ENCODE measurements around the gene APC2. TPM values are rescaled to one million over a fixed set of nuclear protein-coding genes. Genes with fewer than 3 reads are reported as not detected.

APC2 gene
- total RNA-seq, 4 donors from 2014 or later = 0.11 to 1.1 (median 0.23) TPM; not detected in 1

DNA sequence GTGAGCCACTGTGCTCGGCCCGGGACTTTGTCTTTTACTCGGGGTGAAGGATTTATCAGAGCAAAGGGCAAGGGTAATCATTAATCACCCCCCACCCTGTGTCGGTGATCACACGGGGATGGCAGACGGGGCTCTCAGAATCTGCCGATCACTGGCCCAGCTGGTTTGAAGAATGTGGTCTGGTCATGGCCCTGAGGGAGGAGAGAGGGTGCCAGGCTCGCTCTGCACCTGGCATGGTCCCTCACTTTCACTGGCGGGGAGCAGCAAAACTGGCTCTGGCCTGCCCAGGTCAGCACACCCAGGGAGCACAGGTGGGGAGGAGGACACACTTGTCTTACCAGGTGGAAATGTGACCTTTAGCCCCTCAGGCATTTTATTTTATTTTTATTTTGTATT, 51.3 kb downstream of the APC2 start:
- no peak for DNase-seq (ENCODE audit: low spot score in 2 of 2)
- WGBS, 2 donors = 39 to 45% methylated on average over 5 to 9 of the region's 9 CpGs
- H3K4me3 ChIP-seq (ENCODE audit: low read depth, poor library complexity, severe bottlenecking) = no peak overlapping the region
- intact Hi-C loops (cut with DNase I; ENCODE audit: low total_unique reads) = no loop called here
- TF ChIP-seq, protein P1, sequence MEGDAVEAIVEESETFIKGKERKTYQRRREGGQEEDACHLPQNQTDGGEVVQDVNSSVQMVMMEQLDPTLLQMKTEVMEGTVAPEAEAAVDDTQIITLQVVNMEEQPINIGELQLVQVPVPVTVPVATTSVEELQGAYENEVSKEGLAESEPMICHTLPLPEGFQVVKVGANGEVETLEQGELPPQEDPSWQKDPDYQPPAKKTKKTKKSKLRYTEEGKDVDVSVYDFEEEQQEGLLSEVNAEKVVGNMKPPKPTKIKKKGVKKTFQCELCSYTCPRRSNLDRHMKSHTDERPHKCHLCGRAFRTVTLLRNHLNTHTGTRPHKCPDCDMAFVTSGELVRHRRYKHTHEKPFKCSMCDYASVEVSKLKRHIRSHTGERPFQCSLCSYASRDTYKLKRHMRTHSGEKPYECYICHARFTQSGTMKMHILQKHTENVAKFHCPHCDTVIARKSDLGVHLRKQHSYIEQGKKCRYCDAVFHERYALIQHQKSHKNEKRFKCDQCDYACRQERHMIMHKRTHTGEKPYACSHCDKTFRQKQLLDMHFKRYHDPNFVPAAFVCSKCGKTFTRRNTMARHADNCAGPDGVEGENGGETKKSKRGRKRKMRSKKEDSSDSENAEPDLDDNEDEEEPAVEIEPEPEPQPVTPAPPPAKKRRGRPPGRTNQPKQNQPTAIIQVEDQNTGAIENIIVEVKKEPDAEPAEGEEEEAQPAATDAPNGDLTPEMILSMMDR (IDR thresholded peaks at IDR 0.05) = no peak
- no peak for TF ChIP-seq POLR2A (IDR thresholded peaks at IDR 0.05)

DNA sequence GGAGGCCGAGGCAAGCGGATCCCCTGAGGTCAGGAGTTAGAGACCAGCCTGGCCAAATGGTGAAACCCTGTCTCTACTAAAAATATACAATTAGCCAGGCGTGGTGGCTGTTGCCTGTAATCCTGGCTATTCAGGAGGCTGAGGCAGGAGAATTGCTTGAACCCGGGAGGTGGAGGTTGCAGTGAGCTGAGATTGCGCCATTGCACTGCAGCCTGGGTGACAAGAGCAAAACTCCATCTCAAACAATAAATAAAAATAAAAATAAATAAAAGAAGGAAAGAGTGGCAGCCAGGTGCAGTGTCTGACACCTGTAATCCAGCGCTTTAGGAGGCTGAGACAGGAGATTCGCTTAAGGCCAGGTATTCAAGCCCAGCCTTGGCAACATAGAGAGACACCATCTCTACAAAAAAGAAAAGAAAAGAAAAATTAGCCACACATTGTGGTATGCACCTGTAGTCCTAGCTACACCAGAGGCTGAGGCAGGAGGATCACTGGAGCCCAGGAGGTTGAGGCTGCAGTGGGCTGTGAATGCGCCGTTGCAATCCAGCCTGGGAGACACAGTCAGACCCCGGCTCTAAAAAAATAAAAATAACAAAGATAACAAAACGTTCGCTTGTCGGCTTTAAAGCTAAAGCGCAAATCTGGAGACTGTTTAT, 52.6 kb downstream of the APC2 start:
- H3K4me3 ChIP-seq (ENCODE audit: low read depth, poor library complexity, severe bottlenecking) = no peak overlapping the region
- no peak for TF ChIP-seq POLR2A (IDR thresholded peaks at IDR 0.05)
- TF ChIP-seq, protein P1 (IDR thresholded peaks at IDR 0.05) = no peak
- no peak for DNase-seq (ENCODE audit: low spot score in 2 of 2)
- intact Hi-C loops (cut with DNase I; ENCODE audit: low total_unique reads) = no loop called here
- WGBS, 2 donors = 59 to 60% methylated on average over 14 of the region's 14 CpGs

DNA sequence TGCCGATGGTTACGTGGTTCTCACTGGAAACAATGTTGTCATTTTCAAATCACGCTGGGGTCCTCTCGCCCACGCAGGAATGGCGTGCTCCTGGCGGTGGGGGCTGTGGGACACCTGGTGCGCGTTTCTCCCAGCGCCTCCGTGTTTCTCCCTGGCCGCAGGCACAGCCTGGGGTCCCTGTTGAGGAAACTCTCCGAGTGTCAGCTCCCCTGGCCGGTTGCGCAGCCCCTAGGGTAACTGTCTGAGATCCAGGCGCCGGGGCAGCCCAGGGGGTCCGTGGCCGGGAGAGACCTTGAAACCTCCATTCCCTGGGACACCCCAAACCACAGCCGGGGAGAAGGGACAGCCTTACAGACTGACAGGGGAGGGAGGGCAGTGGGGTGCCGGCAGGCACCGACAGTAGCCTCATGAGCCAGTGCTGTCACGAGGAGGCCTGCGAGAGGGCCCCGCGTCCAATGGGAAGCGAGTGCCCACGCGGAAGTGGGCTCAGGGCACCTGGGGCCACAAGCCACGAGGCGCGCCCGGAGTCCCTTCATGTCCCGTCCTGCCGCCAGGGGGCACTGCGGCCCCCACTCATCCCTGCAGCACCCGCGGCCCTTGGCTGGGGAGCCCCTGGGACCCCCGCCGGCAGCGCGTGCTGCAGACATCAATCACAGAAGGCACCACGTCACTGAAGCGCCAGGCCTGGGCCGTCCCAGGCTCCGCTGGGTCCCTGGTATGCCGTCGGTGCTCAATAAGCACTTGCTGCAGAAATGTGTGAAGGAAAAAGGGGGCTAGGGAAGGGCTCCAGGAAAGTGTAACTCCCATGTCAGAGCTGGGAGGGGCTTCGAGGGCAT, 53.4 kb downstream of the APC2 start:
- intact Hi-C loops (cut with DNase I; ENCODE audit: low total_unique reads) = no loop called here
- no peak overlapping the region for H3K4me3 ChIP-seq (ENCODE audit: low read depth, poor library complexity, severe bottlenecking)
- WGBS, 2 donors = 3 to 4% methylated on average over 12 to 30 of the region's 49 CpGs
- TF ChIP-seq, protein P1 (IDR thresholded peaks at IDR 0.05) = peak in 1 of 3 donors; percentile 44
- TF ChIP-seq POLR2A (IDR thresholded peaks at IDR 0.05) = no peak
- DNase-seq (ENCODE audit: low spot score in 2 of 2) = no peak

DNA sequence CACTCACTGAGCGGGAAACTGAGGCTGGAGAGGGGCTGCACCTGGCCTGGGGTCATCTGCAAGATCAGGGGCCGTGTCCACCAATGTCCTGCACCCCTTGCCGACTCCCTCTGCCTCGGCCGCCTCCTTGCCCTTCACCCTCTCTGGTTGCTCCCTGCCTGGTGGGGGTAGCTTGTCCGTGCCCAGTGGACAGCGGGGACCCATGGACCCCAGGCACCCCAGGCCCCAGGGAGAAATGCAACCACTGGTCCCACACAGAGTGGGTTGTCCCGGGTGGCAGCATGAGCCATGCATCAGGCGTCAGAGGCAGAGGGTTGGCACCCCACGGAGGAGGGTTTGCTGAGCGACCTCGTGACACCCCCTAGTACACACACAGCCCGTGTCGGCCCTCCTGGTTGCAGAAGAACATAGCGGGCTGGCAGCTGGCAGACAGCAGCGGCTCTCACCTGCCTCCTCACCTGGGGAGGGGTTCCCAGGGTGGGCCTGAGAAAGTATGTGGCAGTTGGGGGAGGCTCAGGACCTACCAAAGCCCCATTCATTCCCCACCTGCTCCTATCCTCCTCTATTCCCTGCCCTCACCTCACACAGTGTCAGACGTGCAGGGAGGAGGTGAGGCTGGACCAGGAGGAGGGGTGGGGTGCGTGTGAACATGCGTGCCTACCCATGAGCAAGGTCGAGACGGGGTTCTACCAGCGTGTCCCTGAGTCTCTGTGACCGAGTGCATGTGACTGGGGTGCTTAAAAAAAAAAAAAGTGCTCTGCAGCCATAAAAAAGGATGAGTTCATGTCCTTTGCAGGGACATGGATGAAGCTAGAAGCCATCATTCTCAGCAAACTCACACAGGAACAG, 54.2 kb downstream of the APC2 start:
- no peak overlapping the region for H3K4me3 ChIP-seq (ENCODE audit: low read depth, poor library complexity, severe bottlenecking)
- WGBS, 2 donors = 51 to 57% methylated on average over 21 to 23 of the region's 23 CpGs
- no peak for TF ChIP-seq POLR2A (IDR thresholded peaks at IDR 0.05)
- TF ChIP-seq, protein P1 (IDR thresholded peaks at IDR 0.05) = no peak
- intact Hi-C loops (cut with DNase I; ENCODE audit: low total_unique reads) = no loop called here
- no peak for DNase-seq (ENCODE audit: low spot score in 2 of 2)

DNA sequence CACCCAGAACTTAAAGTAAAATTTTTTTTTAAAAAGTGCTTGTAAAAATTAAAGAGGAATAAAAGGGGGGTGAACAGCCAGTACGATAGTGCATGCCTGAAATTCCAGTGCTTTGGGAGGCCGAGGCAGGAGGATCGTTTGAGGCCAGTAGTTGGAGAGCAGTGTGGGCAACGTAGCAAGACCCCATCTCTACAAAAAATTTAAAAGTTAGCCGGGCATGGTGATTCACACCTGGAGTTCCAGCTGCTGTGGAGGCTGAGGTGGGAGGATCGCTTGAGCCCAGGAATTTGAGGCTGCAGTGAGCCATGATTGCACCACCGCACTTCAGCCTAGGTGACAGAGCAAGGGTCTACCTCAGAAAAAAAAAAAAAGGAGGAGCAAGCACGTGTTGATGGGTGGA, 55.1 kb downstream of the APC2 start:
- H3K4me3 ChIP-seq (ENCODE audit: low read depth, poor library complexity, severe bottlenecking) = no peak overlapping the region
- no peak for TF ChIP-seq POLR2A (IDR thresholded peaks at IDR 0.05)
- intact Hi-C loops (cut with DNase I; ENCODE audit: low total_unique reads) = no loop called here
- WGBS, 2 donors = 73 to 78% methylated on average over 8 of the region's 8 CpGs
- DNase-seq (ENCODE audit: low spot score in 2 of 2) = no peak

All from lower leg skin (tissue), 4 donors.